COR-L47 (cell line): ENCODE results near the gene USP53.
"Not testable (repeated sequence)": the region's sequence is repeated elsewhere in the genome, so short reads cannot be mapped to it uniquely, and the experiment has no call there.

ENCODE experiments used
- DNase-seq: peaks from one replicate; lab custom pipeline; 2025; lab: John Stamatoyannopoulos, UW

USP53 gene

DNA sequence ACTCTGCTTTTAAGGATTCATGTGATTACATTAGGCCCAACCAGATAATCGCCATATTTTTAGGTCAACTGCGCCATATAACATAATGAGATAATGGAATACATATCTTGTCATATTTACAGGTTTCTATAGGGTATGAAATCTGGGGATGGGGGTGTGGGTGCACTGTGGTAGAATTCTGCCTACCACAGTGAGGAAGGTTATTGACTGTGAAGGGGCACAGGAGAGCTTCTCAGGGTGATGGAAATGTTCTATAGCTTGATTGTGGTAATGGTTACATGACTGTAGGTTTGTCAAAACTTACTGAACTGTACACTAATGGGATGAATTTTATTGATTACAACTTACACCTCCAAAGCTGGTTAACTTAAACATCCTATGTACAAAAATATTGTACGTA lies 15.9 kb downstream of the USP53 start:
- DNase-seq: no peak

DNA sequence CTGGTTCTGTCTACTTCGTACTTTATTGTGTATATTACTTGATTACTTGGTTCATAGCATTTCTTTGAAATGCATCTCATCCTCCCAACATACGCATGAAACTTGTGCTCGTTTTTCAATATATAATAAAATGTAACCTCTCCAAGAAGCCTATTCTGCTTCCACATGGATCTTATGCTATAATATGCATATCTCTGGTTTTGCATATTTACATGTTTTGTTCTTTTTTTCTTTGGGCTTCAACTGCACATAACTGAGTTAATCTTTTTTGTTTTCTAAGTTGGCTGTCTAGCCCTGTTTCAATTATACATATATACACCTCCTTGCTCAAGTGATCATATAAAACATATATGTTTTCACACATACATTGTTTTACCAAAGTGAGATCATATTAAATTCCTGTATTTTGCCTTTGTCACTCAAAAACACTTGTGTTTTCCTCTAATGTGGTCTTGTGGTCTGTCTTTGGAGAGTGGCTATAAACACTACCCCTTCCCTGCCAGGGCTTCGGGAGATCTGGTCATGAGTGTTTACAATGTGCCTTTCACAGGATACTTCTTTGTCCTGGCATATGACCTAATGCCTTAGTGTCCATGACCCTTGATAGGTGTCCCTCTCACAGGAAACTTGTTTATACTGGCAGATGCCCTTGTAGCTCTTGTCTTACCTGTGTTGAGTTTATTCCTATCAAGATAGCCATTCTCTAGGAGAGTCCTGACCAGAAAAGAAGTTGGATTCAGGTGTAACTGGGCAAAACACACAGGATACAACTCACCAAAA lies 17.6 kb downstream of the USP53 start:
- DNase-seq: no peak

DNA sequence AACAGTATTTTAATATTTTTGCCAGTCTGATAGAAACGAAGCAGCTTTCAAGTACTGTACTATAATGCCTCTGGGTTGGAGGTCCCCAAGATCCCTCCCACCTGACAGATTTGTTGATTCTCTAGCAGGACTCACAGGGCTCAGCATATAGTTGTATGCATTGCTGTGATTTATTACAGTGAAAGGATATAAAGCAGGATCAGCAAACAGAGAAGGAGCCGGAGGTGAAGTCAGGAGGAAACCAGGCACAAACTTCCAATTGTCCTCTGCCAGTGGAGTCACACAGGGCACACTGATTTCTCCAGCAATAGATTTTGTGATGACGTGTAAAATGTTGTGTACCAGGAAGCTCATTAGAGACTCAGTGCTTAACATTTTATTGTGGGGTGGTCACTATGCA lies 19.0 kb downstream of the USP53 start:
- no peak for DNase-seq

DNA sequence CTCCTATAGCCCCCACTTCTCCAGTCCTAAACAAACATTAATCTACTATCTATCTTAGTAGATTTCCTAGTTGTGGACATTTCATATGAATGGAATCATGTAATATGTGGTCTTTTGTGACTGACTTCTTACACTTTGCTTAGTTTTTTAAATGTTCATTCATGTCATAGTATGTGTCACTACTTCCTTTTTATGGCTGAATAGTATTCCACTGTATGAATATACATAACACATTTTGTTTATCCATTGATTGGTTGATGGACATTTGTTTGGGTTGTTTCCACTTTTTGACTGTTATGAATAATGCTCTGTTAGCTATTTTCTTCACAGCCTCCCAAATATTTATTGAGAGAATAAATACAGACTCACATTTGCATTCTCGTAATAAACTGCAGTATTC lies 19.8 kb downstream of the USP53 start:
- no peak for DNase-seq

DNA sequence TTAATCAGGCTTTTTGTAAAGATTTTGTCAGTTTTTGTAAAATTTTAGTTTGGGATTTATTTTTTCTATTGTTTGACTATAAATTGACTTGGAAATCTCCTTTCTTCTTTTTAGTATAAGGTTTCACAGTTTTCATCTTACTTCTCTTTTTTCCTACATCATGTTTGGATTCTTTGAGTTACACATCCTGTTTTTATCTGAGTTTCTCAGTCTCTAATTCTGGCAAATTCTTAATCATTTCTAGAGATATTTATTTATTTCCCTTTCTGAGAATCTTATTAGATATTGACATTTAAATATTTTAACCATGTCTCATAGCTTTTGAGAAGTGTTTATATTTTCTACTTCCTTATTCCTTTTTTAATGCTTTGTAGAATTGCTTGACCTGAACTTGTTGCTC lies 20.7 kb downstream of the USP53 start:
- no peak for DNase-seq

DNA sequence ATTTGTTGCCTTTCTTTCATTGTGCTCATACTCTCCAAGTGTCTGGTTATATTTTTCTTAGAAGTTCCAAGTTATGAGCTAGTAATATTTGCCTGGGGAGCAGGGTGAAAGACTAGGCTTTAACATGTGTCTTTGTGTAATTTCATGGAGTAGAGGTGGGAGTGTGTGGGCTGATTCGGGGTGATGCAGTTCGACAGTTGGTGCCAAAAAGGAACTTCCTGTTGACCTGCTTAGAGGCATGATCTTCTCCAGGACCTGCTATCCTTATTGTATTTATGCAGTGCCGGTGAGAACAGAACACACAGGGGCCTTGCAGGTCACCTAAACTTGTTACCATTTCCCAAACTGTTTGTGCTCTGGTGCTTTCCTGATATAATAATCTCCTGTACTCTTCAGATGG lies 21.2 kb downstream of the USP53 start:
- no peak for DNase-seq

DNA sequence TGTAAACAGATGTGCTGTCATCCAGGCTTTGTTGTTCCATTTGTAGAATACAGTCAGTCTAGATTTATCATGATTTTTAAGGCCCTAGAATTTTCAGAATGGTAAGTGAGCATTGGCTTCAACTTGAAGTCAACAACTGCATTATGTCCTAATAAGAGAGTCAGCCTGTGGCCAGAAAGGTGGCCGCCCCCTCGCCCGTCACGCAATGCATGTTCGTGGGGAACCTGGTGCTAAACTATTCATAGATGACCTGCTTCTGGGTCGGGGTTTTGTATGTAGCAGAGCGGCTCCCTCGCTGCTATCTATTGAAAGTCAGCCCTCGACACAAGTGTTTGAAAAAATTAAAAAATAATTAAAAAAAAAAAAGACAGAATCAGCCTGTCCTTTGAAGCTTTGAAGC lies 24.7 kb downstream of the USP53 start:
- no peak for DNase-seq

DNA sequence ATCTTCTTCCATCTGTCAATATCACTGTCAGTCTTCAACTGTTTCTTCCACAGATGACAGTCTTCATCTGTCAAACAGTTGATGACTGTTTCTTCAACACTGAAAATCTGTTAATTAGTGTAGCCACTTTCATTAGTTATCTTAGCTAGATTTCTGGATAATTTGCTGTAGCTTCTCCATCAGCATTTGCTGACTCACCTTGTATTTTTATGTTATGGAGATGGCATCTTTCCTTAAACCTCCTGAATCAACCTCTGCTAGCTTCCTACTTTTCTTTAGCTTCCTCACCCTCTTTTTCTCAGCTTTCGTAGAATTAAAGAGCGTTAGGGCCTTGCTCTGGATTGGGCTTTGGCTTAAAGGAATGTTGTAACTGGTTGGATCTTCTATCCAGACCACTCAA lies 25.1 kb downstream of the USP53 start:
- DNase-seq: no peak

DNA sequence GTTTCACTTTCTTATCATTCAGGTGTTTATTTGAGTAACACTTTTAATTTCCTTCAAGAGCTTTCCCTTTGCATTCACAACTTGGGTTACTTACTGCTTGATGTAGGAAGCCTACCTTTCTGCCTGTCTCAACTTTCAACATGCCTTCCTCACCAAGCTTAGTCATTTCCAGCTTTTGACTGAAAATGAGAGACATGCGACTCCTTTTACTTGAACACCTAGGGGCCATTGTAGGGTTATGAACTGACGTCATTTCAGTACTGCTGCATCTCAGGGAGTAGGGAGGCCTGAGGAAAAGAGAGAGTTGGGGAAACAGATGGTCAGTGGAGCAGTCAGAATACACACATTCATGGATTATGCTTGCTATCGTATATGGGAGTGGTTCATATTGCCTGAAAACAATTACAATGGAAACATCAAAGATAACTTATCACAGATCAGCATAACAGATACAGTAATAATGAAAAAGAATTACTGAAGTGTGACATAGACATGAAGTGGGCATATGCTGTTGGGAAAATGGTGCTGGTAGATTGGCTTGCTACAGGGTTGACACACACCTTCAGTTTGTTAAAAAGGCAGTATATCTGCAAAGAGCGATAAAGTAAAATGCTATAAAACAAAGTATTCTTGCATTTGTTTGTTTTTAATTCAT lies 25.7 kb downstream of the USP53 start:
- DNase-seq: no peak

DNA sequence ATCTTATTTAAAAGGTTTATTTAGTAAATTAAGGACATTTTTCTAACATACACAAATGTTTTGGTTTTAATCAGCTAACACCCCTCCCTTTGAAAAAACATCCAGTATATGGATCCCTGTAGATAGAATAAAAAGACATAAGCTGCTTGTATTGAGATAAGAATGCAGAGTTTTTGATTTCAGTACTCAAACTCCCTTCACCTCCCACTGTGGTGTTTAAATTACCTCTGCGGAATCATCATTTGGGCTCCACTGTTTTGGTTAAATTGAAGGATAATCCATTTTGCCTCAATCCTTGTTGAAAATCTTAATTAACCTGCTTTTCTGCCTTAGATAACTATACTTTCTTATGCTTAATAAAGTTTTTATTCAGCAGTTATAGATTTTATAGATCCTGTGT lies 27.6 kb downstream of the USP53 start:
- DNase-seq: no peak

DNA sequence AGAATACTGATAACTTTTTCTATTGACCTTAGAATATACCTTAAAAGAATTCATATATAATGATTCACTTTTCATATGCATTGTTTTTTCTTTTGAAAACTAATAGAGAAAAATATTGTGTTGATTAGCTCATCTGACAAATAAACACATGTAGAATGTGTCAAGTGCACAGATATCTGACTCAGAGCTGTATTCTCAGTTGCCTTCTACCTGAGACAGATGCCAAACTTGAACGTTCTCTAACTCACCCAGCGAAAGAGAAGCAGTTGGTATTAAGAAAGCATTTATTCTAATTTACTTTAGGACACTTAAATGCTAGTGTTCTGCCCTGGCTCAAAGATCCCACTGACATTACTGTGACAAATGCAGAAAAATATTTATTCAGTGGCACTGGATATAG lies 28.1 kb downstream of the USP53 start:
- no peak for DNase-seq

DNA sequence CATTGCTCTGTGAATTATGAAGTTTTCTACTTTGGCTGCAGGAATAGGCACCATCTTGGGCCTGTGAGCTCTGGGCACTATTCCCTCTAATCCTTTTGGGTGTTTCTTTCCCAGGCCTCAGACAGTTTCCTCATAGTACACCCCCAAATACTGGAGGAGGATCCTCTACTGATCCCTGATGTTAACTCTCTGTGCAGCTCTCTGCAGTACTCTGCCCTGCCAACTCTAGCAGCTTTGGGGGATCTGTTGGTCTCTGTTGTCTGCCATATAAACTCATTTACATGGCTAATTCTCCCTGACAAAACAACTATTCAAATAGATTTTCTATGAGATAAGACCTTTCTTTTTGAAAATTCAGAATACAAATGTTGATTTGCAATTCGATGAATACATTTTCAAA lies 29.9 kb downstream of the USP53 start:
- DNase-seq: no peak

DNA sequence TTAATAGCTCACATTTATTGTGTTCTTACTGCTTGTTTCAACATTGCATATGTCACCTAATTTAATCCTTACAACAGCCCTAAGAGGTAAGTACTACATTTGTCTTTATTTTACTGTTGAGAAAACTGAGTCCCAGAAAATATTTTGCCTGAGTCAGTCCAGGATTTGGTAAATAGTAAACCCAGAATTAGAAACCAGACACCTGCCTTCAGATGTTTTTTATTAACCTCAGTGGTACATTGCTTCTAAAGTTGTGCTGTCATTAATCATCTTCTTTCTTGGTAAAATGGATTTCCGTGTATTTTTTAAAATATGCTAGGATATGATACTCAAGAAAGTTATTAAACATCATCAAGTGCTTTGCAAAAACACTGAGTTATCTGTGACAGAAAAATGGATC lies 31.4 kb downstream of the USP53 start:
- no peak for DNase-seq

DNA sequence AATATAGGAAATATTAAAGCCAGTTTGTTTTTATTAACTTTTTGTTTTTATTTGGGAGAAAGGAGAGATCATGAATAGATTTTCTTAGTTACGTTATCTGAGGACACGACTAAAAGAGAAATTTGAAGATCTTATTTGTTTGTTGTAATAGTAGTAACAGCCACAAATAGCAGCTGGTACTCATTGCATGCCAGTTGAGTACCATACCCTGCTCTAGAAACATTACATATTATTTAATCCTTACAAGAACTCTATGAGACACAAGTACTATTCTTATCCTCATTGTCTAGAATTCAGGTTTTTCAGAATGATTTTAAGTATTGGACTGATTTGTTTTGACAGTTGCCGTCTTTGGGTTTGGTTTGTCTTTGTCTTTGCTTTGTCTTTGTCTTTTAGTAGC lies 31.8 kb downstream of the USP53 start:
- no peak for DNase-seq

DNA sequence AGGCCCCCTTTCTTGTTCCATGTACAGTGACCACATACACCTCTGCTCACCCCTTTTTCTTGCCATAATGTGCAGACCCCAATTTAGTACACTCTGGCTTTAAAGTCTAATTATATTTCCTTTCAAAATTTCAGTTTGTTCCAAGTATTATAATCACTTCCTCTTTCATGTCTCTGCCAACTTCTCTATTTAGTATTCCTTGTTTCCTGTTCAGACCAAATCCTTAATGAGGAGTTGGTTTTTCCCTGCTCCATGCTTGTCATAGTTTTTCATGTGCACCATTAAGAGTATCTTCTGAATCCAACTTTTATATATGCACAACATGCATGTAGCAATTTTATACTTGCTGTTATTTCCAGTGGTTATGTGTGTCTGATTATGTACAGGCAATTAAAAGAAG lies 32.3 kb downstream of the USP53 start:
- DNase-seq: peak; percentile 13

DNA sequence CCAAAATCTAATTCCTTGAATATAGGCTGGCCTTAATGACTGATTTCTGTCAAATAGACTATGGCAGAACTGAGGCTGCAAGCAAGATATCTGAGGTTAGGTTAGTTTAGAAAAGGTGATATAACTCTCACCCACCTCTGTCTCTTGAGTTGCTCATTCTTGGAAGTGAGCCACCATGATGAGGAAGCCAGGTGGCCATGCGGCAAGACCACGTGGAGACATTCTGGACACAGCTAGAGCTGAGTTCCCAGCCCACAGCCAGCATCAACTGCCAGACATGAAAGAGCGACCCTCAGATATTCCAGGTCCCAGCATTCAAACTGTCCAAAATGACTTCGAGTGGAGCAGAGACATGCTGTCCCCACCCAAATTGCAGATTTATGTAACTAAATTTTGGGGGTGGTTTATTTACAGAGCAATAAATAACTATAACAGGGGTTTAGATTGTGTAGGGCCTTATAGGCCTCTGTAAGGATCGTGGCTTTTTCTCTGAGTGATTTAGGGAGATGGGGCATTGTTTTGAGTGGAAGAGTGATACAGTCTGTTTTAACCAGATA lies 33.7 kb downstream of the USP53 start:
- DNase-seq: no peak

DNA sequence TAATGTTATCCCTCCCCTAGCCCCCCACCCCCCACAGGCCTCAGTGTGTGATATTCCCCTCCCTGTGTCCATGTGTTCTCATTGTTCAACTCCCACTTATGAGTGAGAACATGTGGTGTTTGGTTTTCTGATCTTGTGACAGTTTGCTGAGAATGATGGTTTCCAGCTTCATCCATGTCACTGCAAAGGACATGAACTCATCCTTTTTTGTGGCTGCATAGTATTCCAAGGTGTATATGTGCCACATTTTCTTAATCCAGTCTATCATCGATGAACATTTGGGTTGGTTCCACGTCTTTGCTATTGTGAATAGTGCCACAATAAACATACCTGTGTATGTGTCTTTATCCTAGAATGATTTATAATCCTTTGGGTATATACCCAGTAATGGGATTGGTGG lies 38.5 kb downstream of the USP53 start:
- DNase-seq: not testable (repeated sequence)

DNA sequence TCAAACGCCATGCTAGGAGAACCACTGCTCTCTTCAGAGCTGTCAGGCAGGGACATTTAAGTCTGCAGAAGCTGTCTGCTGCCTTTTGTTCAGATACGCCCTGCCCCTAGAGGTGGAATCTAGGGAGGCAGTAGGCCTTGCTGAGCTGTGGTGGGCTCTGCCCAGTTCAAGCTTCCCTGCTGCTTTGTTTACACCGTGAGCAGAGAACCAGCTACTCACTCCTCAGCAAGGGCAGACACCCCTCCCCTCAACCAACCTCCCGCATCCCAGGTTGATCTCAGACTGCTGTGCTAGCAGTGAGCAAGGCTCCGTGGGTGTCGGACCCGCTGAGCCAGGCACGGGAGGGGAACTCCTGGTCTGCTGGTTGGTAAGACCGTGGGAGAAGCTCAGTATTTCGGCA lies 42.7 kb downstream of the USP53 start:
- not testable (repeated sequence) for DNase-seq

DNA sequence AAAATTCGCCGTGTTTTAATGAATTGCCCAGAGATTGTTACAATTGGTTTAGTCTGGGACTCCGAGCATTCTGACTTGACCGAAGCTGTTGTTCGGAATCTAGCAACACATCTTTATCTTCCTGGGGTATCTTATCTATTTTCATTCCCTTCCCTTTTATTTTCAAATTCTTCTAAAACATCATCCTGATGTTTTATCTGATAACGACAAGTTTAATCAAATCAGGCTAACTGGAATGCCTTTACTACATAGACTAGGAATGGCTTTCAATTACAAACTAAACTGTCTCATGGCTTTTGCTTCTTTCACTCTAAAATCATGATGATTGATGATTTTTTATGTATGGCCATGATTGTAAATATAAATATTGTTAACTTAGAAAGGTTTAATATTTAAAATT lies 48.0 kb downstream of the USP53 start:
- DNase-seq: no peak

DNA sequence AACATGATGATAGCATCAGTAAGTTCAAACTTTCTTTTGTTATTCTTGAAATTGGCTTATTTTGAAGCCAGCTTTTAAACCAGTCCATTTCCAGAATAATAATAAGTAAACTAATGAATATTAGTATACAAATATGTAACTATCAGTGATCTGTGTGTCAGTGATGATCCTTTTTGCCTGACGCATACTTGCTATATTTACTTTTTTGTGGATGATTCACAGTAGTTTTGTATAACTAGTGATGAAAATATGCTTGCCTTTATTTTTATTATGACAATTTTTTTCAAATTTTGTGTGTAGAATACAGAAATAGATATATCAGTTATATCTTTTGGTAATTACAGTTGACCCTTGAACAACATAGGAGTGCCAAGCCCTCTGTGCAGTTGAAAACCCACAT lies 49.5 kb downstream of the USP53 start:
- no peak for DNase-seq

DNA sequence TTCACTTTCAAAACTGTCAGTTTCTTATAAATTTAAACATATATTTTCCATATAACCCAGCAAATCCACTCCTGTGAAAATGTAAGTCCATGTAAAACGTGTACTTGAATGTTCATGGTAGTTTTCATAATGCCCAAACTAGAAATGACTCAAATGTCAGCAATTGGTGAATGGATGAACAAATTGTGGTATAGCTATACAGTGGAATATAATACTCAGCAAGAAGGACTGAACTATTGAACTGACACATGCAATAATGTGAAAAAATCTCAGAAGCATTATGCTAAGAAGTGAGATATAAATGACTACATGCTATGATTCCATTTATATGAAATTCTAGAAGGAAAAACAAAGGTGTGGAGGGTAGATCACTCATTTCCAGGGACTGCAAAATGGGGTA lies 52.2 kb downstream of the USP53 start:
- DNase-seq: no peak

DNA sequence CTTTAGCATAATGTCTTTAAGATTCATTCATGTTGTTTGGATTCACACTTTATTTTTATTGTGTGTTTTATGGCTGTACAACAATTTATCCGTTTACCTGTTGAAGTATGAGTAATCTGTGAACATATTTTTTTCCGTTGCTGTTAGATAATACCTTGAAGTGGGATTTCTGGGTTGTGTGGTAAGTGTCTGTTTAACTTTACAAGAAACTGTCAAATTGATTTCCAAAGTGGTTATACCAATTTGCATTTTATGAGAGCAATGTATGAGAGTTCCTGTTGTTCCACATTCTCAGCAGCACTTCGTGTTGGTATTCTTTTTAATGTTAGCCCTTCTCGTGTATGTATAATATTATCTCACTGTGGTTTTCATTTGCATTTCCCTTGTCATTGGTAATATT lies 53.6 kb downstream of the USP53 start:
- no peak for DNase-seq

DNA sequence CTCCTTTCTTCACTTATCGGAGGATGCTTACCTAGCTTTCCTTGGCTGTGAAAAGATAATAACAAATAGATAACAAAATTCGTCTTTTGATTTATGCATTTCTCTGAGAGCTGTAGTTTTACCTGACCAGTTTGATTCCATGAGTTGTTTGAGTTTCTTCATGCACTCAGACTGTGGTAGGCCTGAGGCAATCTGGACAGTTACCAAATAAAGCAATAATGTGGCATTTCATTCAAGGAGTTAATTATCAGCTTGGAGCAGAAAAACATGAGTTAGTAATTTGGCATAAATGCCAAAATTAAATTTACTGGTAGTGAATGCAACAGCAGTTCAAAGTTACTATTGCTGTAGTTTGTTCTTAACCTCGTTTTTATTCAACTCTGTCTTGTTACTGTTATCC lies 56.0 kb downstream of the USP53 start:
- peak; percentile 47 for DNase-seq
